Heart left ventricle (tissue), 16 donors: ENCODE measurements around the gene SEC63. TPM values are rescaled to one million over a fixed set of nuclear protein-coding genes. Genes with fewer than 3 reads are reported as not detected.
"Not testable (repeated sequence)": the region's sequence is repeated elsewhere in the genome, so short reads cannot be mapped to it uniquely, and the experiment has no call there.

Experiments used
- ATAC-seq, 4 donors: fragments of 200-7000 bp; cut with Tn5 transposase; one replicate each; pipeline ENCODE4 v1.9.1; 2020 to 2022; ENCODE audit warnings: moderate library complexity in 4 of 4, mild to moderate bottlenecking in 3 of 4, moderate number of reproducible peaks in 1 of 4
- DNase-seq, 5 donors: peaks; one replicate each; pipeline ENCODE4 v3.0.0-alpha.2; 2020
- H3K27ac ChIP-seq, 12 donors: fragments of 200-600 bp; sonication (generic) in 4 of 12; one replicate each; pipeline versions ENCODE4 v1.5.0 to v1.8.0; 2016 to 2022; ENCODE audit warnings: mild to moderate bottlenecking in 2 of 12
- H3K27me3 ChIP-seq, 9 donors: fragments of 200-600 bp; sonication (generic) in 2 of 9; one replicate each; pipeline versions ENCODE4 v1.5.1 to v1.8.0; 2016 to 2022; ENCODE audit warnings: mild to moderate bottlenecking in 3 of 9
- H3K36me3 ChIP-seq, 9 donors: fragments of 200-600 bp; sonication (generic) in 2 of 9; one replicate each; pipeline versions ENCODE4 v1.5.0 to v1.8.0; 2018 to 2022; ENCODE audit warnings: mild to moderate bottlenecking in 2 of 9
- H3K4me1 ChIP-seq, 12 donors: fragments of 200-600 bp; sonication (generic) in 4 of 12; one replicate each; pipeline versions ENCODE4 v1.5.0 to v1.8.0; 2016 to 2022; ENCODE audit warnings: mild to moderate bottlenecking in 3 of 12
- H3K4me3 ChIP-seq, 12 donors: fragments of 200-600 bp; sonication (generic) in 4 of 12; one replicate each; pipeline versions ENCODE4 v1.5.0 to v1.8.0; 2017 to 2022; ENCODE audit warnings: mild to moderate bottlenecking in 9 of 12, moderate library complexity in 4 of 12
- H3K9me3 ChIP-seq, 12 donors: fragments of 200-600 bp; sonication (generic) in 4 of 12; one replicate each; pipeline versions ENCODE4 v1.5.0 to v1.8.0; 2016 to 2022; ENCODE audit warnings: mild to moderate bottlenecking in 1 of 12
- POLR2A ChIP-seq, 2 donors: fragments of 450-650 bp; IDR thresholded peaks; one replicate each; pipeline ENCODE4 v1.6.1; 2017; ENCODE audit warnings: antibody characterized with exemption in 2 of 2, mild to moderate bottlenecking in 2 of 2, moderate library complexity in 2 of 2
- WGBS, 4 donors: extraction: QIAGEN DNeasy Blood & Tissue Kit in 2 of 4; methylation state at CpG; one replicate each; pipeline versions ENCODE4 v1.1.5 to v1.1.7; 2013 to 2018; 5-methylcytosine and 5-hydroxymethylcytosine counted together
- intact Hi-C, 10 donors: fragments of 100-400 bp; cut with DNase I; formaldehyde crosslinking; loops; one replicate each; pipeline versions ENCODE4 v1.11.1 to v1.14.2; 2022
- polyA plus RNA-seq, 2 donors: library from polyadenylated mRNA; stranded (reverse); fragments of 200-250 nt; gene quantifications; one replicate each; pipeline ENCODE4 v1.2.3, GENCODE V29; 2013
- total RNA-seq, 9 donors: library from RNA; depleted of rRNA in 2 of 9; stranded (reverse); fragments of >200 nt in 2 of 9; fragmentation: NEBNext Ultra II Directional in 3 of 9; extraction: Animal tissue kit (Norgen Biotek cat#: 25700) in 3 of 9; gene quantifications; one replicate each; pipeline versions ENCODE4 v1.1.0 to v1.2.4, GENCODE V29; 2016 to 2023
- TF ChIP-seq, protein P1 (sequence below), 12 donors: fragments of 200-600 bp; sonication (generic) in 4 of 12; IDR thresholded peaks; one replicate each; pipeline versions ENCODE4 v1.5.0 to v1.8.0; 2018 to 2022; ENCODE audit warnings: antibody characterized with exemption in 12 of 12, mild to moderate bottlenecking in 5 of 12
- donor health status: ischemic (EF 13 %, LVEDD 7.1; RV severe dilation, severe dysfunction).
- donor health status: healthy with polysubstance abuse.
- donor health status: DM: no; HTN: yes; CAD: no.
- donor health status: DM: no; HTN: no; CAD: no.
- donor health status: ischemic (EF 25% LVEDD 6.9; RV normal size, moderate dysfunction).
- donor health status: ischemic (EF 25% LVEDD 5.7; RV mildly dilated, moderate dysfunction).
- donor health status: healthy.
- donor health status: DM: yes; HTN: yes; CAD: no.
- donor health status: ischemic (EF 35%, LVEDD 5.7; RV mildly dilated, moderate dysfunction).
- donor health status: nonischemic (EF 11% LVEDD 7.7; RV severe dilation, severe dysfunction).
- donor health status: DM: yes; HTN: yes; CAD: no.
- donor health status: PGD.
- donor health status: ischemic (EF 29% LVEDD 5.4; RV normal size, mild dysfunction).
- donor health status: nonischemic (EF 23%, LVEDD 6.1; RV moderate dilation, normal function).

The SEC63 gene
- total and polyA plus RNA-seq, 11 donors: 15.3 to 64.9 (median 52.5) TPM

DNA sequence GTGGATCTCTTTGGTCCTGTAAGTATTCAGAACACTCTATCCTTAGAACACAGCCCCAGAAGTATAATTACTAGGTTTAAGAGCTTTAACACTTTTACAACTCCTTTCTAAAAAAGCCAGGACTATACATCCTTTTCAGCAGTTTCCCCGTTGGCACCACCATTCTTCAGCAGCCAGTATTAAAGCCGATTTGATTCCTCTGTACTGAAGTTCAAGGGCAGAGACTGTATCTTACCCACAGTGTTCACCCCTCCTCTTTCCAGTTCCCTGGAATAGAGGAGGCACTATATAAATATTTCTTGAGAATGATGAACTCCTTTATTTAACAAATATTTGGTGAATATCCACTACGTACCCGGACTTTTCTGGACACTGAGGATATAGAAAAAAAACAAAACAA, 15.9 kb downstream of the SEC63 start:
- no peak overlapping the region for H3K27ac ChIP-seq
- H3K27me3 ChIP-seq: no peaks in the 10 kb centered on the region
- intact Hi-C loops: no loop called here
- H3K4me3 ChIP-seq: no peak overlapping the region
- no peak for DNase-seq
- peaks cover 0 to 33% (median 11%) of the 10 kb centered on the region in 12 donors for H3K4me1 ChIP-seq
- TF ChIP-seq, protein P1, sequence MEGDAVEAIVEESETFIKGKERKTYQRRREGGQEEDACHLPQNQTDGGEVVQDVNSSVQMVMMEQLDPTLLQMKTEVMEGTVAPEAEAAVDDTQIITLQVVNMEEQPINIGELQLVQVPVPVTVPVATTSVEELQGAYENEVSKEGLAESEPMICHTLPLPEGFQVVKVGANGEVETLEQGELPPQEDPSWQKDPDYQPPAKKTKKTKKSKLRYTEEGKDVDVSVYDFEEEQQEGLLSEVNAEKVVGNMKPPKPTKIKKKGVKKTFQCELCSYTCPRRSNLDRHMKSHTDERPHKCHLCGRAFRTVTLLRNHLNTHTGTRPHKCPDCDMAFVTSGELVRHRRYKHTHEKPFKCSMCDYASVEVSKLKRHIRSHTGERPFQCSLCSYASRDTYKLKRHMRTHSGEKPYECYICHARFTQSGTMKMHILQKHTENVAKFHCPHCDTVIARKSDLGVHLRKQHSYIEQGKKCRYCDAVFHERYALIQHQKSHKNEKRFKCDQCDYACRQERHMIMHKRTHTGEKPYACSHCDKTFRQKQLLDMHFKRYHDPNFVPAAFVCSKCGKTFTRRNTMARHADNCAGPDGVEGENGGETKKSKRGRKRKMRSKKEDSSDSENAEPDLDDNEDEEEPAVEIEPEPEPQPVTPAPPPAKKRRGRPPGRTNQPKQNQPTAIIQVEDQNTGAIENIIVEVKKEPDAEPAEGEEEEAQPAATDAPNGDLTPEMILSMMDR (IDR thresholded peaks at IDR 0.05): no peak
- no peak for TF ChIP-seq POLR2A (IDR thresholded peaks at IDR 0.05)
- H3K9me3 ChIP-seq: no peaks in the 10 kb centered on the region
- ATAC-seq: peak in 3 of 4 donors; percentile 47 to 63 (median 47)
- 54 to 63% (median 60%) methylated on average over 4 of the region's 4 CpGs for WGBS, 4 donors
- no peaks in the 10 kb centered on the region for H3K36me3 ChIP-seq

GRCh38 chr6:107941627-107942026, 16.4 kb downstream of the SEC63 start:
- H3K9me3 ChIP-seq: no peaks in the 10 kb centered on the region
- H3K36me3 ChIP-seq: no peaks in the 10 kb centered on the region
- ATAC-seq (peak in 1 of 4 donors; percentile 46), DNase-seq (no peak)
- no peak for TF ChIP-seq POLR2A (IDR thresholded peaks at IDR 0.05)
- WGBS, 4 donors: 71 to 77% (median 73%) methylated on average over 6 of the region's 6 CpGs
- H3K4me3 ChIP-seq: no peak overlapping the region
- H3K27ac ChIP-seq: no peak overlapping the region
- peaks cover 0 to 34% (median 11%) of the 10 kb centered on the region in 12 donors for H3K4me1 ChIP-seq
- H3K27me3 ChIP-seq: no peaks in the 10 kb centered on the region
- intact Hi-C loops: no loop called here

GRCh38 chr6:107941199-107941598, 16.8 kb downstream of the SEC63 start:
- no peaks in the 10 kb centered on the region for H3K36me3 ChIP-seq
- no peaks in the 10 kb centered on the region for H3K9me3 ChIP-seq
- peaks cover 0 to 38% (median 12%) of the 10 kb centered on the region in 12 donors for H3K4me1 ChIP-seq
- DNase-seq (no peak), ATAC-seq (peak in 1 of 4 donors; percentile 29)
- H3K4me3 ChIP-seq: no peak overlapping the region
- no peak overlapping the region for H3K27ac ChIP-seq
- H3K27me3 ChIP-seq: no peaks in the 10 kb centered on the region
- TF ChIP-seq, protein P1 (IDR thresholded peaks at IDR 0.05): no peak
- TF ChIP-seq POLR2A (IDR thresholded peaks at IDR 0.05): no peak
- WGBS, 4 donors: 89 to 93% (median 91%) methylated on average over 2 of the region's 2 CpGs
- intact Hi-C loops: no loop called here

- H3K4me3 ChIP-seq, intact Hi-C loops, ATAC-seq, H3K27me3 ChIP-seq, DNase-seq, H3K27ac ChIP-seq, H3K36me3 ChIP-seq: not testable (repeated sequence)
- Histone ChIP-seq H3K9me3 (peaks cover 0 to 16% (median 7%) of the 10 kb centered on the region in 12 donors), H3K4me1 (peaks cover 0 to 24% (median 7%) of the 10 kb centered on the region in 12 donors)
- 91 to 97% (median 94%) methylated on average over 5 of the region's 5 CpGs for WGBS, 4 donors
Measured at GRCh38 chr6:107936910-107937292, 21.1 kb downstream of the SEC63 start.

DNA sequence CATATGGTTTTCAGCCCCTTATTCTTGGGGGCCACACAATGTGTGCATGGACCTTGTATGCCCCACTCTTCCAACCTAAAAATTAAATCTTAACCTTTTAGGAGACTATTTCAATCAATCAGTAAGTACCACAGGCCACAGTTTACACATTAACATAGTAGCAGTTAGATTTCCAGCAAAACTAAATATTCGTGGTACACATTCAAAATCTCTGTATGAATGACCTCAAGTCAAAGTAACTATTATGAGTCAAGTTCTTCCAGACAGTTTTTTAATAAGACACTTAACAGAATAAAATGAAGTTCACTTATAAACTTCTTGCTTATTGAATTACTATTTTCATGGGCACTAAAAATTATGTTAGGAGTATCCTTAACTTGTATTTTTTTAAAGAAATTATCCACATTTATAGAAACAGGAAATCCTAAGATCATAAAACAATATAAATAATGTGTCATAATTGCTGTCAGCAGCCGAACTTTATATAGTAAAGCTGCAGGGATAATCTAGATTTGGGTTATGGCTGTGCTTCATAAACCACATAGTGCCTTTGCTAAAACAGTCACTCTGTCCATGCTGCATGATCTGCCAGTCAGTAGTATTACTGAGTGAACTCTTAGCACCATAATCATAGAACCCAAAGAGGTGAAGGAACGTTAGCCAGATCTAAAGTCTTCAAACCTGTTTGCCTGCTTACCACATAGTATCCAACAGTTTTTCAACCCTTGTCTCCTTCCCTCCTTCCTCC, 21.7 kb downstream of the SEC63 start:
- Histone ChIP-seq H3K36me3 (no peaks in the 10 kb centered on the region), H3K4me1 (peaks cover 0 to 19% (median 3%) of the 10 kb centered on the region in 12 donors), H3K27me3 (no peaks in the 10 kb centered on the region), H3K4me3 (no peak overlapping the region), H3K9me3 (peaks cover 0 to 21% (median 7%) of the 10 kb centered on the region in 12 donors), H3K27ac (no peak overlapping the region)
- 55 to 70% (median 62%) methylated on average over 3 of the region's 3 CpGs for WGBS, 4 donors
- intact Hi-C loops: no loop called here
- TF ChIP-seq POLR2A (IDR thresholded peaks at IDR 0.05): no peak
- TF ChIP-seq, protein P1 (IDR thresholded peaks at IDR 0.05): no peak
- DNase-seq (no peak), ATAC-seq (peak in 1 of 4 donors; percentile 20)

DNA sequence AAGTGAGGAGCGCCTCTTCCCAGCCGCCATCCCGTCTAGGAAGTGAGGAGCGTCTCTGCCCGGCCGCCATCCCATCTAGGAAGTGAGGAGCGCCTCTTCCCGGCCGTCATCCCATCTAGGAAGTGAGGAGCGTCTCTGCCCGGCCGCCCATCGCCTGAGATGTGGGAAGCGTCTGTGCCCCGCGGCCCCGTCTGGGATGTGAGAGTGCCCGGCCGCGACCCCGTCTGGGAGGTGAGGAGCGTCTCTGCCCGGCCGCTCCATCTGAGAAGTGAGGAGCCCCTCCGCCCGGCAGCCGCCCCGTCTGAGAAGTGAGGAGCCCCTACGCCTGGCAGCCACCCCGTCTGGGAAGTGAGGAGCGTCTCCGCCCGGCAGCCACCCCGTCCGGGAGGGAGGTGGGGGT, 23.8 kb downstream of the SEC63 start:
- peaks cover 0 to 22% (median 7%) of the 10 kb centered on the region in 12 donors for H3K9me3 ChIP-seq
- ATAC-seq, H3K27me3 ChIP-seq, H3K4me1 ChIP-seq, H3K36me3 ChIP-seq, DNase-seq, H3K4me3 ChIP-seq, intact Hi-C loops, H3K27ac ChIP-seq: not testable (repeated sequence)
- WGBS, 4 donors: 92 to 95% (median 95%) methylated on average over 17 to 31 of the region's 35 CpGs; no CpG with 5 or more reads in 1 of the 4 donors
